Measurements from ENCODE around the gene HSD17B14. TPM values are rescaled to one million over a fixed set of nuclear protein-coding genes. Genes with fewer than 3 reads are reported as not detected.

The HSD17B14 gene
- polyA plus RNA-seq, 1 of the 3 experiments (the other 2 are of a cell fraction): 29.7 TPM

DNA sequence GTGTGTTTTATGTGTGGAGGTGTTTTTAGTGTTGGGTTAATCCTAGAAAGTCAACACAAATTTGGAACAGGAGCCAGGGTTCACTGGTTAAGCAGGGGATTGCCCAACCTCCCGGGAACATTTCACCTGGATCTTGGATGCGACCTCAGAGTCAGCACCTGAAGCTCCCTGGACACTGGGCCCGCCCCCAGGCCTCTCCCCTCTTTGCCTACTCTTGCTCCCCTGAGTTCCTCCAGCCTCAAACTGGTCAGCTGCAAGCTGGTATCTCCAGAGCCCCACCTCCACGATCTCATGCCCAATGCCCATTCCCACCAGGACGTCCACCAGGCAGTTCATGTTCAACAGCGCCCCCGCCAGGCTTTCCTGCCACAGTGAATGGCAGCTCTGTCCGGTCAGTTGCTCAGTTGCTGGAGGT, 9.7 kb downstream of the HSD17B14 start:
- ChIA-PET CTCF (interaction anchor here (0.9 to 9.6 kb wide), 5 partner anchors 10 to 38 kb away, joined by 3 to 47 read pairs (median 9); partner anchors contain the start of gene HSD17B14), POLR2A (interaction anchor here (0.6 kb wide), 1 partner anchor 200 kb away, joined by 5 read pairs; no protein-coding TSS in a partner anchor)
- Histone ChIP-seq H3K79me2 (ENCODE audit: insufficient read depth) (no peaks in the 10 kb centered on the region), H3K9ac (no peak overlapping the region), H2AFZ (ENCODE audit: low read depth) (no peak overlapping the region), H3K4me2 (no peak overlapping the region), H3K4me3 (ENCODE audit: low read depth in 2 of 2, low read length in 1 of 2) (no peak overlapping the region), H3F3A (replicated peaks; ENCODE audit: insufficient read depth) (no peaks in the 10 kb centered on the region), H3K27ac (ENCODE audit: low read depth in 2 of 2, low read length in 1 of 2) (no peak overlapping the region), H4K20me1 (ENCODE audit: insufficient read depth) (no peaks in the 10 kb centered on the region), H3K27me3 (ENCODE audit: insufficient read depth) (no peaks in the 10 kb centered on the region), H3K9me3 (no peaks in the 10 kb centered on the region), H3K9me2 (no peaks in the 10 kb centered on the region), H3K36me3 (replicated peaks in 1 of 2; ENCODE audit: control insufficient read depth in 1 of 2, insufficient read depth in 2 of 2, low read length in 1 of 2) (no peaks in the 10 kb centered on the region), H3K4me1 (ENCODE audit: control insufficient read depth in 1 of 2, insufficient read depth in 2 of 2, low read depth in 1 of 2, low read length in 1 of 2) (no peaks in the 10 kb centered on the region)
- no peak for DNase-seq
- TF ChIP-seq, protein P1, sequence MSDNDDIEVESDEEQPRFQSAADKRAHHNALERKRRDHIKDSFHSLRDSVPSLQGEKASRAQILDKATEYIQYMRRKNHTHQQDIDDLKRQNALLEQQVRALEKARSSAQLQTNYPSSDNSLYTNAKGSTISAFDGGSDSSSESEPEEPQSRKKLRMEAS (IDR thresholded peaks at IDR 0.05; ENCODE audit: low read depth): no peak
- TF ChIP-seq, protein P2, sequence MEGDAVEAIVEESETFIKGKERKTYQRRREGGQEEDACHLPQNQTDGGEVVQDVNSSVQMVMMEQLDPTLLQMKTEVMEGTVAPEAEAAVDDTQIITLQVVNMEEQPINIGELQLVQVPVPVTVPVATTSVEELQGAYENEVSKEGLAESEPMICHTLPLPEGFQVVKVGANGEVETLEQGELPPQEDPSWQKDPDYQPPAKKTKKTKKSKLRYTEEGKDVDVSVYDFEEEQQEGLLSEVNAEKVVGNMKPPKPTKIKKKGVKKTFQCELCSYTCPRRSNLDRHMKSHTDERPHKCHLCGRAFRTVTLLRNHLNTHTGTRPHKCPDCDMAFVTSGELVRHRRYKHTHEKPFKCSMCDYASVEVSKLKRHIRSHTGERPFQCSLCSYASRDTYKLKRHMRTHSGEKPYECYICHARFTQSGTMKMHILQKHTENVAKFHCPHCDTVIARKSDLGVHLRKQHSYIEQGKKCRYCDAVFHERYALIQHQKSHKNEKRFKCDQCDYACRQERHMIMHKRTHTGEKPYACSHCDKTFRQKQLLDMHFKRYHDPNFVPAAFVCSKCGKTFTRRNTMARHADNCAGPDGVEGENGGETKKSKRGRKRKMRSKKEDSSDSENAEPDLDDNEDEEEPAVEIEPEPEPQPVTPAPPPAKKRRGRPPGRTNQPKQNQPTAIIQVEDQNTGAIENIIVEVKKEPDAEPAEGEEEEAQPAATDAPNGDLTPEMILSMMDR (IDR thresholded peaks at IDR 0.05): 0 out of 2 replicates have a peak, but pooled peaks have one; percentile 24
- 85% methylated on average over 8 of the region's 8 CpGs for WGBS (ENCODE audit: low lambda C conversion rate)

DNA sequence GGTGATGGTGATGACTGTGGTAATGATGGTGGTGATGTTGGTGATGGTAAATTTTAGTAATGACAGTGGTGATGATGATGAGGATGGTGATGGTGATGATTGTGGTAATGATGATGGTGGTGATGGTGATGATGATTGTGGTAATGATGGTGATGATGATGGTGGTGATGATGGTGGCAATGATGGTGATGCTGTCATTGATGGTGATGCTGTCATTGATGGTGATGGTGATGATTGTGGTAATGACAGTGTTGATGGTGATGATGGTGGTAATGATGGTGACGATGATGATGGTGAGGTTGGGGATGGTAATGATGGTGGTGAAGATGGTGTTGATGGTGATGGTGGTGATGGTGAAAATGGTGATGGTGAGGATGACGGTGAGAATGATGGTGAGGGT, 13.8 kb downstream of the HSD17B14 start:
- WGBS (ENCODE audit: low lambda C conversion rate): 97% methylated on average over 2 of the region's 2 CpGs
- no peak overlapping the region for H3K9ac ChIP-seq
- no peaks in the 10 kb centered on the region for H3K79me2 ChIP-seq (ENCODE audit: insufficient read depth)
- TF ChIP-seq CHD2 (IDR thresholded peaks at IDR 0.05; ENCODE audit: low read length, partially characterized antibody): no peak
- no peak for TF ChIP-seq TAF1 (IDR thresholded peaks at IDR 0.05; ENCODE audit: borderline replicate concordance, low read depth, low read length)
- TF ChIP-seq, protein P1 (IDR thresholded peaks at IDR 0.05; ENCODE audit: low read depth): no peak
- TF ChIP-seq TCF12 (IDR thresholded peaks at IDR 0.05): no peak
- no peak for TF ChIP-seq GATA2 (CRISPR knock-in tag; IDR thresholded peaks at IDR 0.05)
- TF ChIP-seq NRF1 (IDR thresholded peaks at IDR 0.05; ENCODE audit: low read depth, low read length): no peak
- TF ChIP-seq RAD21 (IDR thresholded peaks at IDR 0.05; ENCODE audit: low read length): no peak
- TF ChIP-seq POLR2AphosphoS5 (IDR thresholded peaks at IDR 0.05; ENCODE audit: low read depth, low read length): no peak
- no peaks in the 10 kb centered on the region for H3K27me3 ChIP-seq (ENCODE audit: insufficient read depth)
- no peak for DNase-seq
- no peaks in the 10 kb centered on the region for H3K4me1 ChIP-seq (ENCODE audit: control insufficient read depth in 1 of 2, insufficient read depth in 2 of 2, low read depth in 1 of 2, low read length in 1 of 2)
- H4K20me1 ChIP-seq (ENCODE audit: insufficient read depth): no peaks in the 10 kb centered on the region
- POLR2A ChIA-PET: no interaction called here
- CTCF ChIA-PET: no interaction called here
- no peak overlapping the region for H3K4me3 ChIP-seq (ENCODE audit: low read depth in 2 of 2, low read length in 1 of 2)
- H2AFZ ChIP-seq (ENCODE audit: low read depth): no peak overlapping the region
- no peaks in the 10 kb centered on the region for H3K9me2 ChIP-seq
- no peak overlapping the region for H3K27ac ChIP-seq (ENCODE audit: low read depth in 2 of 2, low read length in 1 of 2)
- no peaks in the 10 kb centered on the region for H3F3A ChIP-seq (replicated peaks; ENCODE audit: insufficient read depth)
- no peaks in the 10 kb centered on the region for H3K9me3 ChIP-seq
- no peak overlapping the region for H3K4me2 ChIP-seq
- no peaks in the 10 kb centered on the region for H3K36me3 ChIP-seq (replicated peaks in 1 of 2; ENCODE audit: control insufficient read depth in 1 of 2, insufficient read depth in 2 of 2, low read length in 1 of 2)

GRCh38 chr19:48821633-48822032, 14.7 kb downstream of the HSD17B14 start:
- 78% methylated on average over 5 of the region's 5 CpGs for WGBS (ENCODE audit: low lambda C conversion rate)
- Histone ChIP-seq H4K20me1 (ENCODE audit: insufficient read depth) (no peaks in the 10 kb centered on the region), H3K36me3 (replicated peaks in 1 of 2; ENCODE audit: control insufficient read depth in 1 of 2, insufficient read depth in 2 of 2, low read length in 1 of 2) (no peaks in the 10 kb centered on the region), H3K9ac (no peak overlapping the region), H3K79me2 (ENCODE audit: insufficient read depth) (no peaks in the 10 kb centered on the region), H3K27ac (ENCODE audit: low read depth in 2 of 2, low read length in 1 of 2) (no peak overlapping the region), H3F3A (replicated peaks; ENCODE audit: insufficient read depth) (no peaks in the 10 kb centered on the region), H3K9me2 (no peaks in the 10 kb centered on the region), H2AFZ (ENCODE audit: low read depth) (no peak overlapping the region), H3K4me2 (no peak overlapping the region), H3K9me3 (no peaks in the 10 kb centered on the region), H3K4me3 (ENCODE audit: low read depth in 2 of 2, low read length in 1 of 2) (no peak overlapping the region), H3K27me3 (ENCODE audit: insufficient read depth) (no peaks in the 10 kb centered on the region), H3K4me1 (ENCODE audit: control insufficient read depth in 1 of 2, insufficient read depth in 2 of 2, low read depth in 1 of 2, low read length in 1 of 2) (no peaks in the 10 kb centered on the region)
- DNase-seq: no peak
- ChIA-PET POLR2A (no interaction called here), CTCF (interaction anchor here (0.7 kb wide), 2 partner anchors 26 to 232 kb away, joined by 3 read pairs; no protein-coding TSS in a partner anchor)
- TF ChIP-seq, protein P2 (IDR thresholded peaks at IDR 0.05): no peak
- TF ChIP-seq SMC3 (IDR thresholded peaks at IDR 0.05; ENCODE audit: low read depth, low read length) (no peak), RCOR1 (IDR thresholded peaks at IDR 0.05; ENCODE audit: low read length) (no peak), MXI1 (IDR thresholded peaks at IDR 0.05; ENCODE audit: low read depth, low read length) (no peak), TCF12 (IDR thresholded peaks at IDR 0.05) (no peak), EP300 (IDR thresholded peaks at IDR 0.05; ENCODE audit: borderline replicate concordance in 1 of 2, low read depth in 1 of 2, low read length in 1 of 2) (no peak), FOXM1 (IDR thresholded peaks at IDR 0.05; ENCODE audit: low read depth) (no peak), JUND (IDR thresholded peaks at IDR 0.05) (no peak), GABPA (IDR thresholded peaks at IDR 0.05; ENCODE audit: low read depth) (no peak), ELF1 (IDR thresholded peaks at IDR 0.05) (no peak)
